HG02759 (cell line): ENCODE measurements around the gene LDLRAD3.

Source experiments
- ATAC-seq: cut with Tn5 transposase; IDR thresholded peaks from one replicate; pipeline ENCODE4 v1.9.1; 2021; ENCODE audit warnings: mild to moderate bottlenecking, moderate library complexity; ENCODE audit not compliant: unreplicated experiment

Gene LDLRAD3

GRCh38 chr11:36251823-36252222, 308.0 kb downstream of the LDLRAD3 start:
- no peak for ATAC-seq

GRCh38 chr11:36253238-36253637, 309.4 kb downstream of the LDLRAD3 start:
- ATAC-seq, result no peak

- no peak for ATAC-seq
Observed at GRCh38 chr11:36254713-36255112, 310.9 kb downstream of the LDLRAD3 start.

- ATAC-seq, result no peak
Observed at GRCh38 chr11:36257351-36257750, 313.5 kb downstream of the LDLRAD3 start.

- no peak for ATAC-seq
Observed at GRCh38 chr11:36258730-36259360, 315.0 kb downstream of the LDLRAD3 start.

- ATAC-seq, result no peak
Observed at GRCh38 chr11:36261094-36261493, 317.2 kb downstream of the LDLRAD3 start.

GRCh38 chr11:36264011-36264972, 320.4 kb downstream of the LDLRAD3 start:
- no peak for ATAC-seq

- ATAC-seq, result no peak
Observed at GRCh38 chr11:36264973-36265344, 321.1 kb downstream of the LDLRAD3 start.

GRCh38 chr11:36265793-36266628, 322.1 kb downstream of the LDLRAD3 start:
- ATAC-seq, result peak; percentile 83

GRCh38 chr11:36266767-36267166, 322.9 kb downstream of the LDLRAD3 start:
- ATAC-seq, result no peak

GRCh38 chr11:36268337-36268985, 324.6 kb downstream of the LDLRAD3 start:
- no peak for ATAC-seq

GRCh38 chr11:36270701-36271100, 326.8 kb downstream of the LDLRAD3 start:
- no peak for ATAC-seq

- no peak for ATAC-seq
Observed at GRCh38 chr11:36271794-36272407, 328.0 kb downstream of the LDLRAD3 start.

- no peak for ATAC-seq
Observed at GRCh38 chr11:36273110-36273509, 329.2 kb downstream of the LDLRAD3 start.

- ATAC-seq, result no peak
Observed at GRCh38 chr11:36274414-36274813, 330.6 kb downstream of the LDLRAD3 start.

- no peak for ATAC-seq
Observed at GRCh38 chr11:36278531-36279282, 334.8 kb downstream of the LDLRAD3 start.

GRCh38 chr11:36280531-36280930, 336.7 kb downstream of the LDLRAD3 start:
- ATAC-seq, result no peak
